Right cardiac atrium (tissue), 5 donors: ENCODE data around the gene GGACT. TPM values are rescaled to one million over a fixed set of nuclear protein-coding genes. Genes with fewer than 3 reads are reported as not detected.

Experiments
- ATAC-seq, 2 donors: fragments of 200-7000 bp; cut with Tn5 transposase; one replicate each; pipeline versions ENCODE4 v1.8.0 to v1.9.1; 2020; ENCODE audit warnings: moderate library complexity in 2 of 2, mild to moderate bottlenecking in 1 of 2
- DNase-seq, 3 donors: peaks; one replicate each; pipeline ENCODE4 v3.0.0-alpha.2; 2020
- H3K27ac ChIP-seq: one replicate; pipeline ENCODE4 v1.5.1; 2013; ENCODE audit warnings: mild to moderate bottlenecking, low read length, control low read depth, moderate library complexity
- H3K27me3 ChIP-seq: one replicate; pipeline ENCODE4 v1.6.1; 2013; ENCODE audit not compliant: control insufficient read depth, insufficient read depth
- H3K4me1 ChIP-seq: one replicate; pipeline ENCODE4 v1.6.1; 2013; ENCODE audit warnings: low read length; ENCODE audit not compliant: control insufficient read depth, insufficient read depth
- H3K4me3 ChIP-seq: one replicate; pipeline ENCODE4 v1.5.1; 2013; ENCODE audit warnings: low read length, control low read depth
- H3K9me3 ChIP-seq: one replicate; pipeline ENCODE4 v1.6.1; 2013; ENCODE audit warnings: low read length; ENCODE audit not compliant: control insufficient read depth
- WGBS: extraction: QIAGEN DNeasy Blood & Tissue Kit; methylation state at CpG from one replicate; pipeline ENCODE4 v1.1.7; 2013; 5-methylcytosine and 5-hydroxymethylcytosine counted together
- intact Hi-C, 4 donors: fragments of 100-400 bp; cut with DNase I; formaldehyde crosslinking; loops; one replicate each; pipeline versions ENCODE4 v1.11.0 to v1.14.0; 2022 to 2023
- polyA plus RNA-seq: library from polyadenylated mRNA; stranded (reverse); fragments of 200-250 nt; gene quantifications from one replicate; pipeline ENCODE4 v1.2.3, GENCODE V29; 2013
- total RNA-seq, 4 donors: library from RNA; stranded (reverse); fragmentation: NEBNext Ultra II Directional; extraction: Animal tissue kit (Norgen Biotek cat#: 25700); gene quantifications; one replicate each; pipeline ENCODE4 v1.2.1, GENCODE V29; 2021
- donor health status: healthy with polysubstance abuse.
- donor health status: DM: no; HTN: yes; CAD: no.
- donor health status: DM: no; HTN: no; CAD: no.
- donor health status: DM: no; HTN: yes; CAD: no; lungs with severe emphysema.
- donor health status: DM: yes; HTN: yes; CAD: no.

Gene GGACT
- total and polyA plus RNA-seq, 5 donors, result 0.63 to 2.2 (median 1.6) TPM

GRCh38 chr13:100573121-100573520, 15.5 kb downstream of the GGACT start:
- intact Hi-C loops, result no loop called here
- Histone ChIP-seq H3K4me3 (no peak overlapping the region), H3K4me1 (no peaks in the 10 kb centered on the region), H3K9me3 (no peaks in the 10 kb centered on the region), H3K27me3 (no peaks in the 10 kb centered on the region), H3K27ac (no peak overlapping the region)
- peak; percentile 68 to 75 for ATAC-seq
- 43% methylated on average over 2 of the region's 2 CpGs for WGBS
- DNase-seq, result peak in 2 of 3 donors; percentile 59 to 76

DNA sequence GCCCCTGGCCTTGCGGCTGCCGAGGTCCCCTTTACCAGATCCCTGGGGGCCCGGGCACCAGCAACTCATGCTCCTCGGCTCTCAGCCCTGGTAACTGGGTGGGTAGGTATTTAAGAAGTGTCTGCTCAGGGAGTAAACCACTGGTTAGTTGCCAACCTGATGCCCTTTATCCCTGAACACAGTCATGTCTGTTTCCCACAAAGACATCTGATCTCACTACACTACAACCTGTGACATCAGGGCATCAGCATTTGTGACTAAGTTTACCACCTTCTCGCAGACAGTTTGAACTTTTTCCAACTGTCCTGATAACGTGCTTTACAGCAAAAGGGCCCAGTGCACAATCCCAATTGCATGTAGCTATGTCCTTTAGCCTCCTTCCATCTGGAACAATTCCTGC, 22.0 kb downstream of the GGACT start:
- DNase-seq (no peak), ATAC-seq (no peak)
- no peak overlapping the region for H3K4me3 ChIP-seq
- intact Hi-C loops, result no loop called here
- H3K27me3 ChIP-seq, result no peaks in the 10 kb centered on the region
- no peaks in the 10 kb centered on the region for H3K4me1 ChIP-seq
- WGBS, result 85% methylated on average over 6 of the region's 6 CpGs
- no peak overlapping the region for H3K27ac ChIP-seq
- H3K9me3 ChIP-seq, result no peaks in the 10 kb centered on the region

GRCh38 chr13:100565286-100565685, 23.3 kb downstream of the GGACT start:
- DNase-seq (no peak), ATAC-seq (no peak)
- intact Hi-C loops, result no loop called here
- WGBS, result 64% methylated on average over 8 of the region's 8 CpGs
- peaks cover 2% of the 10 kb centered on the region for H3K4me1 ChIP-seq
- H3K27me3 ChIP-seq, result no peaks in the 10 kb centered on the region
- H3K9me3 ChIP-seq, result no peaks in the 10 kb centered on the region
- no peak overlapping the region for H3K4me3 ChIP-seq
- no peak overlapping the region for H3K27ac ChIP-seq

GRCh38 chr13:100564444-100565223, 24.0 kb downstream of the GGACT start:
- Histone ChIP-seq H3K4me1 (peaks cover 2% of the 10 kb centered on the region), H3K9me3 (no peaks in the 10 kb centered on the region), H3K27me3 (no peaks in the 10 kb centered on the region), H3K4me3 (no peak overlapping the region), H3K27ac (no peak overlapping the region)
- intact Hi-C loops, result no loop called here
- no peak for DNase-seq
- ATAC-seq, result no peak
- WGBS, result 80% methylated on average over 13 of the region's 13 CpGs

- ATAC-seq (no peak), DNase-seq (no peak)
- intact Hi-C loops, result no loop called here
- H3K27ac ChIP-seq, result no peak overlapping the region
- H3K27me3 ChIP-seq, result no peaks in the 10 kb centered on the region
- no peak overlapping the region for H3K4me3 ChIP-seq
- no peaks in the 10 kb centered on the region for H3K9me3 ChIP-seq
- WGBS, result 94% methylated on average over 7 of the region's 7 CpGs
- peaks cover 2% of the 10 kb centered on the region for H3K4me1 ChIP-seq
Measured at GRCh38 chr13:100563779-100564178, 24.8 kb downstream of the GGACT start.

GRCh38 chr13:100561599-100562204, 26.9 kb downstream of the GGACT start:
- Histone ChIP-seq H3K4me3 (no peak overlapping the region), H3K27me3 (no peaks in the 10 kb centered on the region), H3K9me3 (no peaks in the 10 kb centered on the region), H3K27ac (no peak overlapping the region), H3K4me1 (peaks cover 2% of the 10 kb centered on the region)
- no peak for DNase-seq
- intact Hi-C loops, result no loop called here
- 67% methylated on average over 7 of the region's 7 CpGs for WGBS
- ATAC-seq, result no peak

DNA sequence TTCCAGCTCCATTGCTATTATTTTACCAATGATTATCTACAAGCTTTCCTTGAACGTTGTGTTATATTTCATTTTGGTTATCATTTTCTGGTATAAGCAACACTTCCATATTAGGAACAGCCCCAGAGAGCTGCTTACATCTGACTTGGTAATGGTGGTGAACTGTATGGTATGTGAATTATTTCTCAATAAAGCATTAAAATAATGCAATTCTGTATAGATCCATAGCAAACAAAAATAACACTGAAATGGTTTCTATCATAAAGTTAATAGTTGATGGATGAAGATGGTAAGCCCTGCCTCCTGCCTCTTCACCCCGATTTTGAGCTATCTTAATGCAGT, 27.5 kb downstream of the GGACT start:
- DNase-seq, result no peak
- Histone ChIP-seq H3K4me3 (no peak overlapping the region), H3K27me3 (no peaks in the 10 kb centered on the region), H3K4me1 (peaks cover 2% of the 10 kb centered on the region), H3K9me3 (no peaks in the 10 kb centered on the region), H3K27ac (no peak overlapping the region)
- ATAC-seq, result no peak
- intact Hi-C loops, result no loop called here
- 72% methylated on average over 2 of the region's 2 CpGs for WGBS

DNA sequence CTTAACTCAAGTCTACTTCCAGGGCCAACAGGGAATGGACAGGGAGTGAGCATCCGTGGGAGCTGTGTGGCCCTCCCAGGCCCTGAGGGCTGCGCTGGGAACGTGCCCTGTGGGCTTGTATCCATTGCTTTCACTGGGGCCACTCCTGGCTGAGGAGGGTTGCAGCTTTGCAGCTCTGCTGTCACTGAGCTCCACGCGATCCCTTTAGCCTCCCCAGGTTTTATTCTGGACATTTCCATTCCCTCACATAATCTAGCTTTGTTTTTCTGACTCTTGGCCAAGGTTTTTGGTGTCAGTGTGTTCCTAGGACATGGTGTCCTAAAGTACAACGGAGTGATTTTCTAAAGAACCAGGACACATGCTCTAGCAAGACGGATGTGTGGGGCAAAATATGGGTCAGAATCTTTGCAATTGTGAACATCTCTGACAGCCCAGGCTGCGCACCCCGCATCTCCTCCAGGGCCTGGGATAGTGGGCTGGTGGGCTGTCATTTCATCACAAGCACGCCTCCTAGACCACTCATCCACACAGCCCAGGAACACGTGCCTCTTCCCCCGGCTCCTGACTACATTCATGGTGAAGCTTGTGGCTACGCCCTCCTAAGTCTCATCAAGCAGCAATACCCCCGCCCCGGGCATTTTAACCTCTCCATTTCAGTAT, 28.0 kb downstream of the GGACT start:
- Histone ChIP-seq H3K27ac (no peak overlapping the region), H3K4me1 (peaks cover 2% of the 10 kb centered on the region), H3K4me3 (no peak overlapping the region), H3K9me3 (no peaks in the 10 kb centered on the region), H3K27me3 (no peaks in the 10 kb centered on the region)
- WGBS, result 85% methylated on average over 15 of the region's 15 CpGs
- intact Hi-C loops, result no loop called here
- DNase-seq (no peak), ATAC-seq (peak in 1 of 2 donors; percentile 29)

DNA sequence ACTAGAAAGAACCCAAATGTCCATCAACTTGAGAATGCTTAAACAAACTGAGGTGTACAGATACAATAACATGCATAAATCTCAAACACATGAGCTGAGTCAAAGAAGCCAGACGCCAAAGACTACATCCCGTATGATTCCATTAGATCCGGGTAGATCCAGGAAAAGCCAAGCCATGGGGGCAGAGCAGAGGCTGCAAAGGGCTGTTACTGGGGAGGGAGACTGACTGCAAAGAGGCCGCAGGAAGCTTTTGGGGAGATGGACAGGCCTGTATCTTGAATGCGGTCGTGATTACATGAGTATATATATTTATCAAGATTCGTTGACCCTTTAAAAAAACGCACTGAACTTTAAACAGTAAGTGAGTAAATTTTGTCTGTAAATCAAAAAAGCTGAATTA, 28.7 kb downstream of the GGACT start:
- 91% methylated on average over 8 of the region's 8 CpGs for WGBS
- intact Hi-C loops, result no loop called here
- no peaks in the 10 kb centered on the region for H3K9me3 ChIP-seq
- no peak overlapping the region for H3K27ac ChIP-seq
- DNase-seq, result no peak
- no peak for ATAC-seq
- peaks cover 2% of the 10 kb centered on the region for H3K4me1 ChIP-seq
- no peaks in the 10 kb centered on the region for H3K27me3 ChIP-seq
- no peak overlapping the region for H3K4me3 ChIP-seq

GRCh38 chr13:100552755-100553154, 35.8 kb downstream of the GGACT start:
- no peak for DNase-seq
- intact Hi-C loops, result no loop called here
- ATAC-seq, result no peak
- Histone ChIP-seq H3K27me3 (no peaks in the 10 kb centered on the region), H3K27ac (no peak overlapping the region), H3K9me3 (no peaks in the 10 kb centered on the region), H3K4me3 (no peak overlapping the region), H3K4me1 (no peaks in the 10 kb centered on the region)
- 89% methylated on average over 11 of the region's 11 CpGs for WGBS

- no peaks in the 10 kb centered on the region for H3K4me1 ChIP-seq
- intact Hi-C loops, result no loop called here
- no peaks in the 10 kb centered on the region for H3K9me3 ChIP-seq
- 94% methylated on average over 9 of the region's 9 CpGs for WGBS
- H3K27ac ChIP-seq, result no peak overlapping the region
- no peaks in the 10 kb centered on the region for H3K27me3 ChIP-seq
- H3K4me3 ChIP-seq, result no peak overlapping the region
- DNase-seq (no peak), ATAC-seq (no peak)
Measured at GRCh38 chr13:100549316-100549715, 39.3 kb downstream of the GGACT start.
